ENCODE measurements around the gene IRF5. TPM values are rescaled to one million over a fixed set of nuclear protein-coding genes. Genes with fewer than 3 reads are reported as not detected.

The IRF5 gene
- polyA plus RNA-seq, 3 donors = 130 to 170 (median 155) TPM

GRCh38 chr7:128910569-128910945 lies 27.2 kb upstream of the IRF5 start, which contains the start of gene KCP:
KCP (minus strand) TSS chr7:128910709; CDS start chr7:128910676, 33 bp downstream.
- Histone ChIP-seq H3K27ac (ENCODE audit: low read depth in 1 of 2, low read length in 2 of 2) (no peak within 1 kb of the TSS), H3K9me3 (replicated peaks in 1 of 2; ENCODE audit: control insufficient read depth in 1 of 2, insufficient read depth in 1 of 2, low read length in 2 of 2) (peaks cover 0 to 3% of the 10 kb centered on the region in 2 donors), H3K79me2 (ENCODE audit: insufficient read depth, low read length) (no peaks in the 10 kb centered on the region), H3K27me3 (ENCODE audit: control insufficient read depth in 2 of 2, insufficient read depth in 2 of 2, low read length in 2 of 2) (peaks cover 17 to 51% of the 10 kb centered on the region in 2 donors), H3K4me1 (ENCODE audit: control insufficient read depth in 1 of 2, insufficient read depth in 2 of 2, low read length in 2 of 2) (peaks cover 23 to 30% of the 10 kb centered on the region in 2 donors), H3K4me2 (replicated peaks; ENCODE audit: extremely low read depth, low read length, poor library complexity, severe bottlenecking) (peak within 1 kb of the TSS; percentile 59), H3K36me3 (replicated peaks in 1 of 2; ENCODE audit: control insufficient read depth in 1 of 2, insufficient read depth in 2 of 2, low read length in 2 of 2) (no peaks in the 10 kb centered on the region), H3K4me3 (replicated peaks in 1 of 3; ENCODE audit: low read depth in 2 of 3, low read length in 3 of 3) (peak within 1 kb of the TSS in 1 of 3 experiments; percentile 45), H2AFZ (ENCODE audit: insufficient read depth, low read depth, low read length, poor library complexity, severe bottlenecking) (peak within 1 kb of the TSS; percentile 63), H4K20me1 (ENCODE audit: insufficient read depth, low read length) (no peaks in the 10 kb centered on the region), H3K9ac (ENCODE audit: insufficient read depth, low read length, poor library complexity, severe bottlenecking) (no peak within 1 kb of the TSS)
- Mint-ChIP-seq H3K4me3 (peak within 1 kb of the TSS; percentile 45 to 78), H3K4me1 (peaks cover 36% of the 10 kb centered on the region), H3K27ac (peak within 1 kb of the TSS in 1 of 7 donors; percentile 6), H3K36me3 (peaks cover 3 to 16% of the 10 kb centered on the region in 2 donors), H3K27me3 (ENCODE audit: low read depth in 3 of 3) (peaks cover 45 to 64% (median 52%) of the 10 kb centered on the region in 3 donors), H3K9me3 (peaks cover 2 to 8% (median 3%) of the 10 kb centered on the region in 7 donors)
- peak in 1 of 3 donors; percentile 1 for DNase-seq
- TF ChIP-seq, protein P1, sequence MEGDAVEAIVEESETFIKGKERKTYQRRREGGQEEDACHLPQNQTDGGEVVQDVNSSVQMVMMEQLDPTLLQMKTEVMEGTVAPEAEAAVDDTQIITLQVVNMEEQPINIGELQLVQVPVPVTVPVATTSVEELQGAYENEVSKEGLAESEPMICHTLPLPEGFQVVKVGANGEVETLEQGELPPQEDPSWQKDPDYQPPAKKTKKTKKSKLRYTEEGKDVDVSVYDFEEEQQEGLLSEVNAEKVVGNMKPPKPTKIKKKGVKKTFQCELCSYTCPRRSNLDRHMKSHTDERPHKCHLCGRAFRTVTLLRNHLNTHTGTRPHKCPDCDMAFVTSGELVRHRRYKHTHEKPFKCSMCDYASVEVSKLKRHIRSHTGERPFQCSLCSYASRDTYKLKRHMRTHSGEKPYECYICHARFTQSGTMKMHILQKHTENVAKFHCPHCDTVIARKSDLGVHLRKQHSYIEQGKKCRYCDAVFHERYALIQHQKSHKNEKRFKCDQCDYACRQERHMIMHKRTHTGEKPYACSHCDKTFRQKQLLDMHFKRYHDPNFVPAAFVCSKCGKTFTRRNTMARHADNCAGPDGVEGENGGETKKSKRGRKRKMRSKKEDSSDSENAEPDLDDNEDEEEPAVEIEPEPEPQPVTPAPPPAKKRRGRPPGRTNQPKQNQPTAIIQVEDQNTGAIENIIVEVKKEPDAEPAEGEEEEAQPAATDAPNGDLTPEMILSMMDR (IDR thresholded peaks at IDR 0.05) = no peak
- WGBS (ENCODE audit: insufficient coverage) = 47% methylated on average over 27 of the region's 34 CpGs
- intact Hi-C loops (cut with micrococcal nuclease) = no loop called here

DNA sequence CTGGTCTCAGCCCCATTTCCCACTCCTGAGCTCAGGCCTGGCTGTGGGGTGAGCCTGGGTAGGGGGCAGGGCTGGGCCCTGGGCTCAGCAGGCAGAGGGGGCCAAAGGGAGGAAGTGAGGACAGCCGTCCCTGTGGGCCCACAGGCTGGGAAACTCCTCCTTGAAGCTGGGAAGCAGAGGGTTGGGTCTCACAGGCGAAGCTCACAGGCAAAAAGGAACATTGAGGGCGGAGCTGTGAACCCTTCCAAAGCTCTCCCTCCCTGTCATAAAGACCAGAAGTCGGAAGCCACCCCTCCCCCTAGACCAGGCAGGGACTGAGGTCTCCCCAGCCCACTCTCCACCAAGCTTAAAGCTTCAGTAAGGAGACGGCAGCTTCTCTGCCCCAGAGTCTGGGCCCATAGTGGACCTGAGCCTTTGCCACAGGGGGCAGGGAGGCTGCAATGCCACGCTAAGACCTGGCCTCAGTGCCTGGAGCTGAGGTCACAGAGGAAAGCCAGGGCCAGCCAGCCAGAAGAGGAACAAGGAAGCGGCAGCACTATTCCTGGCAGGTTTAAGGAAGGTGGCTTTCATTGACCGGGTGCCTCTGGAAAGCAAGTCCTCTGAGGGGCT lies 26.2 kb upstream of the IRF5 start:
- H2AFZ ChIP-seq (ENCODE audit: insufficient read depth, low read depth, low read length, poor library complexity, severe bottlenecking) = no peak overlapping the region
- no peaks in the 10 kb centered on the region for H4K20me1 ChIP-seq (ENCODE audit: insufficient read depth, low read length)
- H3K27ac ChIP-seq (ENCODE audit: low read depth in 1 of 2, low read length in 2 of 2) = no peak overlapping the region
- H3K4me1 Mint-ChIP-seq = peaks cover 35% of the 10 kb centered on the region
- TF ChIP-seq, protein P1 (IDR thresholded peaks at IDR 0.05) = no peak
- peaks cover 50 to 72% (median 57%) of the 10 kb centered on the region in 3 donors for H3K27me3 Mint-ChIP-seq (ENCODE audit: low read depth in 3 of 3)
- peaks cover 24 to 35% of the 10 kb centered on the region in 2 donors for H3K4me1 ChIP-seq (ENCODE audit: control insufficient read depth in 1 of 2, insufficient read depth in 2 of 2, low read length in 2 of 2)
- H3K9me3 ChIP-seq (replicated peaks in 1 of 2; ENCODE audit: control insufficient read depth in 1 of 2, insufficient read depth in 1 of 2, low read length in 2 of 2) = peaks cover 0 to 3% of the 10 kb centered on the region in 2 donors
- no peak overlapping the region for H3K4me3 ChIP-seq (replicated peaks in 1 of 3; ENCODE audit: low read depth in 2 of 3, low read length in 3 of 3)
- no peaks in the 10 kb centered on the region for H3K79me2 ChIP-seq (ENCODE audit: insufficient read depth, low read length)
- no peak overlapping the region for H3K27ac Mint-ChIP-seq
- 49% methylated on average over 5 of the region's 8 CpGs for WGBS (ENCODE audit: insufficient coverage)
- peaks cover 0 to 14% (median 5%) of the 10 kb centered on the region in 7 donors for H3K9me3 Mint-ChIP-seq
- peak overlapping the region in 1 of 2 donors; percentile 67 for H3K4me3 Mint-ChIP-seq
- intact Hi-C loops (cut with micrococcal nuclease) = no loop called here
- no peaks in the 10 kb centered on the region for H3K36me3 ChIP-seq (replicated peaks in 1 of 2; ENCODE audit: control insufficient read depth in 1 of 2, insufficient read depth in 2 of 2, low read length in 2 of 2)
- H3K36me3 Mint-ChIP-seq = peaks cover 4 to 17% of the 10 kb centered on the region in 2 donors
- H3K27me3 ChIP-seq (ENCODE audit: control insufficient read depth in 2 of 2, insufficient read depth in 2 of 2, low read length in 2 of 2) = peaks cover 17 to 60% of the 10 kb centered on the region in 2 donors
- DNase-seq = no peak
- no peak overlapping the region for H3K4me2 ChIP-seq (replicated peaks; ENCODE audit: extremely low read depth, low read length, poor library complexity, severe bottlenecking)
- no peak overlapping the region for H3K9ac ChIP-seq (ENCODE audit: insufficient read depth, low read length, poor library complexity, severe bottlenecking)
